ENCODE results near the gene LRRC15.

The LRRC15 gene

DNA sequence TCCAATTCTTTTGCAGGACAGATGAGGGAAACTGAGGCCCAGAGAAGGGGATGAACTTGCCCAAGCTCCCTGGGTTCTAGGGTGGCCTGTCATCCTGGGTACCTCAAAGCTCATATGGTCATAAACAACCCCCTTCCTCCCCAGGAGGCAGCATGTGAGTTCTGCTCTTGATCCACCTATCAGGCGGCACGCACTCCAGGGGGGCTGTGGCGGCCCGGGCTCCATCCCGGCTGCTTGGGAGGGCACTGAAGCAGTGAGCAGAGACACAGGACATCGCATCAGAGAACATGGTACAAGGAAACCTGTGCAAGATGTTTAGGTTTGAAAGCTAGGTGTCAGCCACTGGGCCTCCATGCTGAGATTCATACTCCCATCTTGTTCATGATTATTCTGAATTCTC lies 52.6 kb downstream of the LRRC15 start:
- no peak overlapping the region for H3K4me3 ChIP-seq (ENCODE audit: low read depth, low read length)
- TF ChIP-seq, protein P1, sequence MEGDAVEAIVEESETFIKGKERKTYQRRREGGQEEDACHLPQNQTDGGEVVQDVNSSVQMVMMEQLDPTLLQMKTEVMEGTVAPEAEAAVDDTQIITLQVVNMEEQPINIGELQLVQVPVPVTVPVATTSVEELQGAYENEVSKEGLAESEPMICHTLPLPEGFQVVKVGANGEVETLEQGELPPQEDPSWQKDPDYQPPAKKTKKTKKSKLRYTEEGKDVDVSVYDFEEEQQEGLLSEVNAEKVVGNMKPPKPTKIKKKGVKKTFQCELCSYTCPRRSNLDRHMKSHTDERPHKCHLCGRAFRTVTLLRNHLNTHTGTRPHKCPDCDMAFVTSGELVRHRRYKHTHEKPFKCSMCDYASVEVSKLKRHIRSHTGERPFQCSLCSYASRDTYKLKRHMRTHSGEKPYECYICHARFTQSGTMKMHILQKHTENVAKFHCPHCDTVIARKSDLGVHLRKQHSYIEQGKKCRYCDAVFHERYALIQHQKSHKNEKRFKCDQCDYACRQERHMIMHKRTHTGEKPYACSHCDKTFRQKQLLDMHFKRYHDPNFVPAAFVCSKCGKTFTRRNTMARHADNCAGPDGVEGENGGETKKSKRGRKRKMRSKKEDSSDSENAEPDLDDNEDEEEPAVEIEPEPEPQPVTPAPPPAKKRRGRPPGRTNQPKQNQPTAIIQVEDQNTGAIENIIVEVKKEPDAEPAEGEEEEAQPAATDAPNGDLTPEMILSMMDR (IDR thresholded peaks at IDR 0.05; ENCODE audit: insufficient read depth, low read depth, low read length, missing control alignments) = no peak
- no peak for DNase-seq (ENCODE audit: low read depth)

DNA sequence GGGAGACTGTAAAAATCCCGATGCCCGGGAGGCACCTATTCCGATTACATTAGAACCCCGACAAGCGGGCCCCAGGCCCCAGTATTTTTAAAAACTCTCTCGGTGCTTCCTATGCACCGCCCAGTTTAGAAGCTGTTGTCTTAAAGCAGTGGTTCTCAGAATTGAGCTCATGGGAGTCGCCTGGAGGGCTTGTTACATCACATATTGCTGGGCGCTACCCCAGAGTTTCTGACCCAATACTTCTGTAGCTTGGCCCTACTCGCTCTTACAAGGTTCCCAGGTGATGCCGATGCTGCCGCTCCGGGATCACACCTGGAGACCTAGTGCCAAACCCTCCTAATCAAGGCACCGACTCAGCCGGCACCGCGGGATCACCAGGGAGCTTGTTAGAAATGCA lies 53.6 kb downstream of the LRRC15 start:
- TF ChIP-seq, protein P1 (IDR thresholded peaks at IDR 0.05; ENCODE audit: insufficient read depth, low read depth, low read length, missing control alignments) = no peak
- no peak overlapping the region for H3K4me3 ChIP-seq (ENCODE audit: low read depth, low read length)
- no peak for DNase-seq (ENCODE audit: low read depth)

DNA sequence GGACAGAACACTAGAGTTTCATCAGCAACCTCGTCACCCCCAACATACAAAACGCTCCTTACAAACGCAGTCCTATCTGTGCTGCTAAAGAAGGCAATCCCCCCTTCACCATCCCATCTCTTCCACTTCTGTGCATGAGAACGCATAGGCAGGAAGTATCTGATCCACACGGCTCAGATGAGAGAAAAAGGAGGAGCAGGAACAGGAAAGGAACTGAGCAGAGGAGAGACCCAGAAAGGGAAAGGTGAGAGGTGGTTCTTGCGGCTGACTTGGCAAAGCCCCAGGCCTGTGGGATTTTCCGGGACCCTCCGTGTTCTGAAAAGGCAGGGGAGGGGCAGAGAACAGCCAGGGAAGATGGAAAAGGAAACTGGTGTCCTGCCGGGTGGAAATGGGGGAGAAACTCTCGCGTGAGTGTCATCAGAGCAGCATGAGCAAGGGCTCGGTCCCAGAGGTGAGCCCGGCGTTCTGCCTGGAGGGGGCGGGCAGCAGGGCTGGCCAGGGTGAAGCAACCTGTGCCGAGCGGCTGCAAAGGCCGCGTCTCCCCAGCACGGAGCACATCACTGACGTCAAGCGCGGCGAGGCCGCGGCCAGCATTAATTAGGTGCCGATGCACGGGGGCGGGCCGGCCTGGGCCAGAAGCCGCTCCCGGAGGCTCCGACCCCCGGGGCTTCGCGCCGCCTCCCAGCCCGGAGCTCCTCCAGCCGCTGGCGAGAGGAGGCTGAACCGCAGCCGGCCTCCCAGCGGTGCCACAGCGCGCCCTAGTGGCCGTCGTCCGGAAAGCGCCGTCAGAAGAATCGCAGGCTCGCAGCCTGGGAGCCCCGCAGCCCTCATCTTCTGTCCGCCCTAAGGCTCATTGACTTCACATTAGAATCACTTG lies 54.2 kb downstream of the LRRC15 start:
- DNase-seq (ENCODE audit: low read depth) = peak; percentile 83
- peak overlapping the region; percentile 48 for H3K4me3 ChIP-seq (ENCODE audit: low read depth, low read length)
- TF ChIP-seq, protein P1 (IDR thresholded peaks at IDR 0.05; ENCODE audit: insufficient read depth, low read depth, low read length, missing control alignments) = peak; percentile 87

DNA sequence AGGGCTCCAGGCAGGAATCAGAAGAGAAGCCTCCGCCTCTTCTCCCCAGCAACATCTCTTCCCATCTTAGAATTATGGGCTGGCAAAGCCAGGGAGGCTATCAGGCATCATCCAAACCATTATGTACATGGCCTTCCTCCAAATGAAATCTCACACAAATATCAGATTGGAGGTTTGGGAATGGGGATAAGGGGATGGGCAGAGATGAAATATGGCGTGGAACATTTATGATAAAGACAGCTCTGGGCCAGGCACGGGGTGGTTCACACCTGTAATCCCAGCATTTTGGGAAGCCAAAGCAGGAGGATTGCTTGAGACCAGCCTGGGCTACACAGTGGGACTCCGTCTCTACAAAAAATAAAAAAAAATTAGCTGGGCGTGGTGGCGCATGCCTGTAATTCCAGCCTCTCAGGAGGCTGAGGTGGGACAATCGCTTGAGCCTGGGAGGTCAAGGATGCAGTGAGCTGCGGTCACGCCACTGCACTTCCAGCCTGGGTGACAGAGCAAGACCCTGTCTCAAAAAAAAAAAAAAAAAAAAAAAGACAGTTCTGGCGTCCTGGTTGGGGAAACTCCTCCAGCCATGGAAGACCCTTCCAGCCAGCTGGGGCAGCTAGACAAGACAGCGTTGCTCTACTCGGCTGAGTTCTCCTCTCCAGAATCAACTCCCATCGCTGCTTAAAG lies 55.0 kb downstream of the LRRC15 start:
- DNase-seq (ENCODE audit: low read depth) = no peak
- TF ChIP-seq, protein P1 (IDR thresholded peaks at IDR 0.05; ENCODE audit: insufficient read depth, low read depth, low read length, missing control alignments) = no peak
- H3K4me3 ChIP-seq (ENCODE audit: low read depth, low read length) = no peak overlapping the region

DNA sequence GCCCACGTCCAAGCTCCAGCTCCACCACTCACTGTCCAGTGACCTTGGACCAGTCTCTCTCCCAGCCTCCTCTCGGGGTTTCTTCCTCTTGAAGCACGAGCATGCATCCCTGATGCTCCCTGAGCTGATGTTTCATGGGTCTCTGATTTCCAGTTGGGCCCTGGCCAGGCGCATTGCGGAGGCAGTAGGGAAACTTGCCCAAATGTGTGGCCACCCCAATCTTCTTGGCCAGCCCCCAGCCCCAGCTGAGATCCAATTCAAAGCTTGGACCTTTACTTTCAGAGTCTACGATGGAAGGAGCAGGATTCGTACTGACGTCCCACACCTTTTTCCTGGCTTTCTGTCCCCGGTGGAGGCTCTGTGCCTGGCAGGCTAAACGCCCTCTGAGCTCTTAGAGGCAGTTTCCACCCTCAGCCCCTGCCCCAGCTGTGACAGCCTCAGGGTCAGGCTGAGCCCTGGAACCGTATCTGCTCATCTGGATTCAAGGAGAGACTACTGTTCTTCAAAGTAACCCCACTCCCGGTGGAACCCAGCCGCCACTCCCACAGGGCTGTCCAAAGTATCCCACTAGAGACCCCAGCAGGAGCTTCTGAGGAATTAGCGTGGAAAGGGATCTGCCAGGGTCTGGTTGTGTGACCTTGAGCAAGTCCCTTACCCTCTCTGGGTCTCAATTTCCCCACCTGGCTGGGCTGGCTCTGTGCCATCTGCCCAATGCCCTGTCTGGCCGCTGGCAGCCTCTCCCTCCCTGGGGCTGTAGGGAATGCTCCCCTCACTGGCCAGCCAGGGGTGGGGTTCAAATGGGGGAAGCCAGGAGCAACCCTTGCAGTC lies 55.8 kb downstream of the LRRC15 start:
- TF ChIP-seq, protein P1 (IDR thresholded peaks at IDR 0.05; ENCODE audit: insufficient read depth, low read depth, low read length, missing control alignments) = no peak
- H3K4me3 ChIP-seq (ENCODE audit: low read depth, low read length) = no peak overlapping the region
- no peak for DNase-seq (ENCODE audit: low read depth)

DNA sequence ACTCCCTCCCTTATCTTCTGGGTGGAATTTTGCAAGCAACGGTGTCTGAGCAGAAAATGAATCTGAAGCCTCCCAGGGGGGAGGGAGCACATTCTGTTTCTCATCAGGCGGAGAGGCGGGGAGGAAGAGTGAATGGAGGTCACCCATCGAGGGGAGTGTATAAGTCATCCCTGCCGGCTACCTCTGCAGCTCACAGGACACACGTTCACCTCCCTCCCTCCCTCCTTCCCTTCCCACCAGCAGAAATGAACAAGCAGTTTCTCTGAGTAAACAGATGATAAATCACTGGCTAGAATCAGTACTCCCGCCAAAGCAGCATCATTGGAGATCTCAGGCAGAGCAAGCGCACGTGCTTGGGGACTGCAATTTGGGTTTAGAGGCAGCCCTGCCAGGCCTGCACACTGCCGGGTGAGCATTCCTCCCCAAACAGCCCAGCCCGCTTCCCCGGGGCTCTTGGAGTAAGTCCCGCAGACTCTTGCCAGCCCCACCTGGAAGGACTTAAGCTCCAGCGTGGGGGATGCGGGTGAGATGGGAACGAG lies 56.7 kb downstream of the LRRC15 start:
- no peak for DNase-seq (ENCODE audit: low read depth)
- H3K4me3 ChIP-seq (ENCODE audit: low read depth, low read length) = no peak overlapping the region
- TF ChIP-seq, protein P1 (IDR thresholded peaks at IDR 0.05; ENCODE audit: insufficient read depth, low read depth, low read length, missing control alignments) = no peak
